ENCODE measurements around the gene LSM3. TPM values are rescaled to one million over a fixed set of nuclear protein-coding genes. Genes with fewer than 3 reads are reported as not detected.

Gene LSM3
- total RNA-seq (ENCODE audit: low replicate concordance), result 11.6 and 12.4 TPM in 2 replicates
- long read RNA-seq, transcript LSM3-201 (4 exons, 3,815 nt), result major isoform, 16 of 20 reads
- long read RNA-seq, partial matches to known transcripts, result 3 of 20 reads
- long read RNA-seq, other reads (novel, unspliced or antisense), result 1 of 20 reads

GRCh38 chr3:14178247-14179113 is at the start of gene LSM3, which contains the start of gene XPC:
Gene LSM3, plus strand, starts transcription at chr3:14178817. Its CDS starts 44 bp downstream, at chr3:14178861.
Gene XPC, minus strand, starts transcription at chr3:14178601. Its CDS starts 33 bp downstream, at chr3:14178568.
- peaks cover 36% of the 10 kb centered on the region for H3K4me1 Mint-ChIP-seq (ENCODE audit: unreplicated experiment)
- peaks cover 24% of the 10 kb centered on the region for H3K36me3 Mint-ChIP-seq
- peak within 1 kb of the TSS; percentile 94 for H3K4me3 Mint-ChIP-seq
- peak; percentile 99 for DNase-seq (ENCODE audit: extremely low spot score, unreplicated experiment)
- peak within 1 kb of the TSS; percentile 99 for H3K27ac Mint-ChIP-seq
- no peaks in the 10 kb centered on the region for H3K9me3 Mint-ChIP-seq
- no peaks in the 10 kb centered on the region for H3K27me3 Mint-ChIP-seq
- TF ChIP-seq, protein P1, sequence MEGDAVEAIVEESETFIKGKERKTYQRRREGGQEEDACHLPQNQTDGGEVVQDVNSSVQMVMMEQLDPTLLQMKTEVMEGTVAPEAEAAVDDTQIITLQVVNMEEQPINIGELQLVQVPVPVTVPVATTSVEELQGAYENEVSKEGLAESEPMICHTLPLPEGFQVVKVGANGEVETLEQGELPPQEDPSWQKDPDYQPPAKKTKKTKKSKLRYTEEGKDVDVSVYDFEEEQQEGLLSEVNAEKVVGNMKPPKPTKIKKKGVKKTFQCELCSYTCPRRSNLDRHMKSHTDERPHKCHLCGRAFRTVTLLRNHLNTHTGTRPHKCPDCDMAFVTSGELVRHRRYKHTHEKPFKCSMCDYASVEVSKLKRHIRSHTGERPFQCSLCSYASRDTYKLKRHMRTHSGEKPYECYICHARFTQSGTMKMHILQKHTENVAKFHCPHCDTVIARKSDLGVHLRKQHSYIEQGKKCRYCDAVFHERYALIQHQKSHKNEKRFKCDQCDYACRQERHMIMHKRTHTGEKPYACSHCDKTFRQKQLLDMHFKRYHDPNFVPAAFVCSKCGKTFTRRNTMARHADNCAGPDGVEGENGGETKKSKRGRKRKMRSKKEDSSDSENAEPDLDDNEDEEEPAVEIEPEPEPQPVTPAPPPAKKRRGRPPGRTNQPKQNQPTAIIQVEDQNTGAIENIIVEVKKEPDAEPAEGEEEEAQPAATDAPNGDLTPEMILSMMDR (conservative IDR thresholded peaks at IDR 0.05), result no peak

DNA sequence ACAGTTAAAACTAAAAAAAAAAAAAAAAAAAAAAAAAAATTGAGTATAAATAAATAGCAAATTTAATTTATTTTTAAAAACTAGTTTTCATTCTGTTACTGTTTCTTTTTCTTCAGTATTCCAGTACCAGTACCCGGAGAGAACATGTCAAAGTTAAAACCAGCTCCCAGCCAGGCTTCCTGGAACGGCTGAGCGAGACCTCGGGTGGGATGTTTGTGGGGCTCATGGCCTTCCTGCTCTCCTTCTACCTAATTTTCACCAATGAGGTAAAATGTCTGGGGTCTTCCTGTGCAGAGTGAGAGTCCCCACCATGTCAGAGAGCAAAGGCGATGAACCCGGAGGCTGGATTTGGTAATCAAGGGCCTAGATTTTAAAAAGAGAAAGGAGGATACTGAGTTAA is 49.3 kb upstream of the LSM3 start:
- peak; percentile 24 for DNase-seq (ENCODE audit: extremely low spot score, unreplicated experiment)
- TF ChIP-seq, protein P1 (conservative IDR thresholded peaks at IDR 0.05), result no peak
- H3K4me3 Mint-ChIP-seq, result no peak overlapping the region
- peaks cover 19% of the 10 kb centered on the region for H3K36me3 Mint-ChIP-seq
- no peaks in the 10 kb centered on the region for H3K9me3 Mint-ChIP-seq
- H3K27ac Mint-ChIP-seq, result no peak overlapping the region
- H3K4me1 Mint-ChIP-seq (ENCODE audit: unreplicated experiment), result peaks cover 15% of the 10 kb centered on the region
- H3K27me3 Mint-ChIP-seq, result no peaks in the 10 kb centered on the region

DNA sequence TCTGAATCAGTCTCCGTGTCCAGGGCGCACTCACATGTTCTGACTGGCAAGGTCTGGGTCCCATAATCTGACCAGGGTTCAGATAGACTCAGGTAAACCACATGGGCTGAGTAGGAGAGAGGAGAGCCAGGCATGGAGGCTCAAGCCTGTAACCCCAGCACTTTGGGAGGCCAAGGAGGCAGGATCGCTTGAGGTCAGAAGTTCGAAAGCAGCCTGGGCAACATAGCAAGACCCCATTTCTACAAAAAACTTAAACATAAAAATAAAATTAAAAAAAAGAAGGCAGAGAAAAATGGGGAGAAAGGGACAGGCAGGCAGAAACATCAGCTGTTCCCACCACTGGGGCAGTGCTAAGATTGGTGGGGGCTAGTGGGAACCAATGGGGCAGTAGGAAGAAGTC is 48.4 kb upstream of the LSM3 start:
- peaks cover 15% of the 10 kb centered on the region for H3K4me1 Mint-ChIP-seq (ENCODE audit: unreplicated experiment)
- TF ChIP-seq, protein P1 (conservative IDR thresholded peaks at IDR 0.05), result no peak
- peak; percentile 40 for DNase-seq (ENCODE audit: extremely low spot score, unreplicated experiment)
- no peaks in the 10 kb centered on the region for H3K27me3 Mint-ChIP-seq
- H3K4me3 Mint-ChIP-seq, result no peak overlapping the region
- H3K27ac Mint-ChIP-seq, result no peak overlapping the region
- H3K9me3 Mint-ChIP-seq, result no peaks in the 10 kb centered on the region
- peaks cover 19% of the 10 kb centered on the region for H3K36me3 Mint-ChIP-seq

- Mint-ChIP-seq H3K4me1 (ENCODE audit: unreplicated experiment) (peaks cover 15% of the 10 kb centered on the region), H3K36me3 (peaks cover 19% of the 10 kb centered on the region), H3K27me3 (no peaks in the 10 kb centered on the region), H3K9me3 (no peaks in the 10 kb centered on the region), H3K4me3 (no peak overlapping the region), H3K27ac (no peak overlapping the region)
- TF ChIP-seq, protein P1 (conservative IDR thresholded peaks at IDR 0.05), result no peak
- no peak for DNase-seq (ENCODE audit: extremely low spot score, unreplicated experiment)
Observed at GRCh38 chr3:14130707-14131106, 47.9 kb upstream of the LSM3 start.

- Mint-ChIP-seq H3K4me3 (no peak overlapping the region), H3K36me3 (peaks cover 19% of the 10 kb centered on the region), H3K4me1 (ENCODE audit: unreplicated experiment) (peaks cover 11% of the 10 kb centered on the region), H3K27me3 (no peaks in the 10 kb centered on the region), H3K9me3 (no peaks in the 10 kb centered on the region), H3K27ac (no peak overlapping the region)
- DNase-seq (ENCODE audit: extremely low spot score, unreplicated experiment), result no peak
- TF ChIP-seq, protein P1 (conservative IDR thresholded peaks at IDR 0.05), result no peak
Observed at GRCh38 chr3:14131134-14131533, 47.5 kb upstream of the LSM3 start.
